Activated T-helper 17 cell treated with anti-CD3 and anti-CD28 coated beads, Interleukin-2, amount 50 U/mL, for 72 hours (primary cell): ENCODE measurements around the gene SFRP5. TPM values are rescaled to one million over a fixed set of nuclear protein-coding genes. Genes with fewer than 3 reads are reported as not detected.

ENCODE experiments used
- ATAC-seq: fragments of 150-1000 bp; cut with Tn5 transposase; replicated peaks from 2 replicates; pipeline ENCODE4 v1.10.0; 2021; ENCODE audit warnings: mild to moderate bottlenecking, moderate library complexity
- H3K27ac Mint-ChIP-seq: one replicate; pipeline ENCODE4 v1.8.0; 2022; ENCODE audit warnings: mixed read lengths
- H3K27me3 Mint-ChIP-seq: one replicate; pipeline ENCODE4 v1.8.0; 2022; ENCODE audit warnings: mixed read lengths
- H3K36me3 Mint-ChIP-seq: one replicate; pipeline ENCODE4 v1.8.0; 2022; ENCODE audit warnings: low read depth, mild to moderate bottlenecking, mixed read lengths
- H3K4me1 Mint-ChIP-seq: one replicate; pipeline ENCODE4 v1.8.0; 2022; ENCODE audit warnings: mixed read lengths
- H3K4me3 Mint-ChIP-seq: one replicate; pipeline ENCODE4 v1.8.0; 2022; ENCODE audit warnings: mild to moderate bottlenecking, mixed read lengths
- H3K9me3 Mint-ChIP-seq: one replicate; pipeline ENCODE4 v1.8.0; 2022; ENCODE audit warnings: mixed read lengths
- total RNA-seq, 2 donors: library from RNA; stranded (reverse); gene quantifications; one replicate each; pipeline ENCODE4 v1.2.3, GENCODE V29; 2022

SFRP5 gene
- total RNA-seq, 2 donors from 2014 or later: not detected

GRCh38 chr10:97724341-97724941 lies 47.4 kb downstream of the SFRP5 start:
- Mint-ChIP-seq H3K9me3 (no peaks in the 10 kb centered on the region), H3K4me1 (no peaks in the 10 kb centered on the region), H3K27ac (no peak overlapping the region)

GRCh38 chr10:97723001-97723400 lies 48.8 kb downstream of the SFRP5 start:
- no peaks in the 10 kb centered on the region for H3K27me3 Mint-ChIP-seq
- no peak overlapping the region for H3K4me3 Mint-ChIP-seq
- no peaks in the 10 kb centered on the region for H3K36me3 Mint-ChIP-seq
- no peak overlapping the region for H3K27ac Mint-ChIP-seq
- no peaks in the 10 kb centered on the region for H3K9me3 Mint-ChIP-seq
- ATAC-seq: no peak
- H3K4me1 Mint-ChIP-seq: no peaks in the 10 kb centered on the region

More at GRCh38 chr10:97724341-97724941, 47.4 kb downstream of the SFRP5 start:
- H3K4me3 Mint-ChIP-seq: no peak overlapping the region
- peaks cover 5% of the 10 kb centered on the region for H3K27me3 Mint-ChIP-seq
- no peaks in the 10 kb centered on the region for H3K36me3 Mint-ChIP-seq
- ATAC-seq: no peak

GRCh38 chr10:97721871-97722780 lies 49.7 kb downstream of the SFRP5 start:
- ATAC-seq: no peak
- no peaks in the 10 kb centered on the region for H3K4me1 Mint-ChIP-seq
- H3K9me3 Mint-ChIP-seq: no peaks in the 10 kb centered on the region
- no peaks in the 10 kb centered on the region for H3K36me3 Mint-ChIP-seq
- peak overlapping the region; percentile 72 for H3K27ac Mint-ChIP-seq
- no peak overlapping the region for H3K4me3 Mint-ChIP-seq
- H3K27me3 Mint-ChIP-seq: no peaks in the 10 kb centered on the region

GRCh38 chr10:97719602-97720001 lies 52.2 kb downstream of the SFRP5 start:
- no peaks in the 10 kb centered on the region for H3K27me3 Mint-ChIP-seq
- H3K4me1 Mint-ChIP-seq: no peaks in the 10 kb centered on the region
- ATAC-seq: no peak
- no peak overlapping the region for H3K27ac Mint-ChIP-seq
- no peaks in the 10 kb centered on the region for H3K36me3 Mint-ChIP-seq
- no peak overlapping the region for H3K4me3 Mint-ChIP-seq
- H3K9me3 Mint-ChIP-seq: no peaks in the 10 kb centered on the region

GRCh38 chr10:97718659-97719142 lies 53.1 kb downstream of the SFRP5 start:
- Mint-ChIP-seq H3K27me3 (no peaks in the 10 kb centered on the region), H3K4me3 (no peak overlapping the region), H3K4me1 (no peaks in the 10 kb centered on the region), H3K27ac (no peak overlapping the region), H3K36me3 (no peaks in the 10 kb centered on the region), H3K9me3 (no peaks in the 10 kb centered on the region)
- ATAC-seq: no peak

- H3K36me3 Mint-ChIP-seq: no peaks in the 10 kb centered on the region
- H3K27me3 Mint-ChIP-seq: no peaks in the 10 kb centered on the region
- ATAC-seq: no peak
- no peak overlapping the region for H3K4me3 Mint-ChIP-seq
- H3K4me1 Mint-ChIP-seq: no peaks in the 10 kb centered on the region
- H3K27ac Mint-ChIP-seq: no peak overlapping the region
- no peaks in the 10 kb centered on the region for H3K9me3 Mint-ChIP-seq
These were observed 53.6 kb downstream of the SFRP5 start for GRCh38 chr10:97718178-97718577.

- no peak for ATAC-seq
These were observed 54.2 kb downstream of the SFRP5 start for GRCh38 chr10:97717627-97718026.

More at GRCh38 chr10:97717627-97718026, 54.2 kb downstream of the SFRP5 start:
- H3K9me3 Mint-ChIP-seq: no peaks in the 10 kb centered on the region
- no peak overlapping the region for H3K27ac Mint-ChIP-seq
- H3K36me3 Mint-ChIP-seq: no peaks in the 10 kb centered on the region
- no peaks in the 10 kb centered on the region for H3K4me1 Mint-ChIP-seq
- no peak overlapping the region for H3K4me3 Mint-ChIP-seq
- H3K27me3 Mint-ChIP-seq: no peaks in the 10 kb centered on the region

Other genes starting within 250 kb of the SFRP5 start
- gene ANKRD2, start 199.2 kb downstream of the SFRP5 start, total RNA-seq: not detected
- not detected for gene HOGA1, start 187.6 kb downstream of the SFRP5 start, total RNA-seq
- not detected for gene C10orf62, start 182.3 kb downstream of the SFRP5 start, total RNA-seq
- 1 to 10 TPM in 1 of 2 donors, under 1 TPM in 1; 0.79 to 2.4 TPM for gene MORN4, start 138.5 kb downstream of the SFRP5 start, total RNA-seq
- 10 to 100 TPM in 1 of 2 donors, 1 to 10 TPM in 1; 6.6 to 12.4 TPM for gene PI4K2A, start 131.3 kb downstream of the SFRP5 start, total RNA-seq
- 1 to 10 TPM; 1.5 to 1.9 TPM for gene AVPI1, start 84.8 kb downstream of the SFRP5 start, total RNA-seq
- 1 to 10 TPM; 2.0 TPM for gene MARVELD1, start 58.3 kb downstream of the SFRP5 start, total RNA-seq
- gene ZFYVE27, start 34.9 kb downstream of the SFRP5 start, total RNA-seq: 10 to 100 TPM; 31.1 to 36.8 TPM
- gene GOLGA7B, start 77.8 kb upstream of the SFRP5 start, total RNA-seq: 1 to 10 TPM; 5.8 to 8.2 TPM